Mesodermal cell (in vitro differentiated cells): ENCODE results near the gene SDCBP2.

Experiments used
- H3K27ac ChIP-seq: 2 replicates; pipeline ENCODE4 v1.7.0; 2013; ENCODE audit warnings: mild to moderate bottlenecking, low read depth, low read length, moderate library complexity; ENCODE audit not compliant: severe bottlenecking
- H3K36me3 ChIP-seq: 2 replicates; pipeline ENCODE4 v1.7.1; 2013; ENCODE audit warnings: mild to moderate bottlenecking, low read length, moderate library complexity; ENCODE audit not compliant: control insufficient read depth, insufficient read depth
- H3K4me1 ChIP-seq: one replicate; pipeline ENCODE4 v1.7.1; 2013; ENCODE audit warnings: mild to moderate bottlenecking, low read length; ENCODE audit not compliant: insufficient read depth, control insufficient read depth, poor library complexity, severe bottlenecking
- H3K4me3 ChIP-seq: 2 replicates; pipeline ENCODE4 v1.7.0; 2013; ENCODE audit warnings: low read length, control low read depth, mild to moderate bottlenecking; ENCODE audit not compliant: insufficient read depth, poor library complexity, severe bottlenecking; ENCODE audit errors: extremely low read depth
- H3K9me3 ChIP-seq: 2 replicates; pipeline ENCODE4 v1.7.1; 2013; ENCODE audit warnings: mild to moderate bottlenecking, low read length, moderate library complexity; ENCODE audit not compliant: control insufficient read depth
- WGBS, 2 experiments: methylation state at CpG; one replicate each; pipeline ENCODE4 v1.1.5; 2013; ENCODE audit warnings: missing lambda C conversion rate in 2 of 2; ENCODE audit not compliant: insufficient coverage in 2 of 2; 5-methylcytosine and 5-hydroxymethylcytosine counted together

The SDCBP2 gene

GRCh38 chr20:1371830-1372539, 43.0 kb upstream of the SDCBP2 start:
- H3K4me3 ChIP-seq: no peak overlapping the region
- H3K9me3 ChIP-seq: no peaks in the 10 kb centered on the region
- H3K36me3 ChIP-seq: peaks cover 85% of the 10 kb centered on the region
- WGBS, 2 experiments: 90 to 93% methylated on average over 2 of the region's 5 CpGs
- H3K27ac ChIP-seq: no peak overlapping the region
- H3K4me1 ChIP-seq: peaks cover 41% of the 10 kb centered on the region

- no peaks in the 10 kb centered on the region for H3K9me3 ChIP-seq
- no peak overlapping the region for H3K27ac ChIP-seq
- 92 to 100% methylated on average over 2 of the region's 3 CpGs for WGBS, 2 experiments
- H3K36me3 ChIP-seq: peaks cover 89% of the 10 kb centered on the region
- no peak overlapping the region for H3K4me3 ChIP-seq
- H3K4me1 ChIP-seq: peaks cover 36% of the 10 kb centered on the region
These were observed 42.4 kb upstream of the SDCBP2 start for GRCh38 chr20:1371202-1371782.

- H3K36me3 ChIP-seq: peaks cover 91% of the 10 kb centered on the region
- 100% methylated on average over 1 to 2 of the region's 2 CpGs for WGBS, 2 experiments
- peaks cover 29% of the 10 kb centered on the region for H3K4me1 ChIP-seq
- no peak overlapping the region for H3K4me3 ChIP-seq
- no peak overlapping the region for H3K27ac ChIP-seq
- H3K9me3 ChIP-seq: no peaks in the 10 kb centered on the region
These were observed 41.7 kb upstream of the SDCBP2 start for GRCh38 chr20:1370548-1371110.

- WGBS, 2 experiments: 100% methylated on average over 2 to 3 of the region's 3 CpGs
- Histone ChIP-seq H3K4me3 (no peak overlapping the region), H3K9me3 (no peaks in the 10 kb centered on the region), H3K27ac (no peak overlapping the region), H3K36me3 (peaks cover 90% of the 10 kb centered on the region), H3K4me1 (peaks cover 24% of the 10 kb centered on the region)
These were observed 41.0 kb upstream of the SDCBP2 start for GRCh38 chr20:1369970-1370369.

GRCh38 chr20:1368448-1369199, 39.7 kb upstream of the SDCBP2 start:
- H3K4me1 ChIP-seq: peaks cover 19% of the 10 kb centered on the region
- WGBS, 2 experiments: 100% methylated on average over 1 to 3 of the region's 7 CpGs
- H3K4me3 ChIP-seq: no peak overlapping the region
- H3K27ac ChIP-seq: no peak overlapping the region
- peaks cover 80% of the 10 kb centered on the region for H3K36me3 ChIP-seq
- H3K9me3 ChIP-seq: no peaks in the 10 kb centered on the region

GRCh38 chr20:1367479-1367878, 38.5 kb upstream of the SDCBP2 start:
- Histone ChIP-seq H3K4me3 (no peak overlapping the region), H3K9me3 (no peaks in the 10 kb centered on the region), H3K36me3 (peaks cover 73% of the 10 kb centered on the region), H3K4me1 (peaks cover 16% of the 10 kb centered on the region), H3K27ac (no peak overlapping the region)
- WGBS, 2 experiments: 90 to 100% methylated on average over 3 to 4 of the region's 4 CpGs

- Histone ChIP-seq H3K36me3 (peaks cover 65% of the 10 kb centered on the region), H3K4me3 (no peak overlapping the region), H3K9me3 (no peaks in the 10 kb centered on the region), H3K4me1 (peaks cover 7% of the 10 kb centered on the region), H3K27ac (no peak overlapping the region)
- 93 to 100% methylated on average over 2 of the region's 2 CpGs for WGBS, 2 experiments
These were observed 35.2 kb upstream of the SDCBP2 start for GRCh38 chr20:1364106-1364505.

- Histone ChIP-seq H3K36me3 (peaks cover 62% of the 10 kb centered on the region), H3K4me3 (no peak overlapping the region), H3K27ac (no peak overlapping the region), H3K9me3 (no peaks in the 10 kb centered on the region), H3K4me1 (peaks cover 4% of the 10 kb centered on the region)
- WGBS, 2 experiments: 87 to 90% methylated on average over 5 of the region's 5 CpGs
These were observed 34.6 kb upstream of the SDCBP2 start for GRCh38 chr20:1363522-1363921.

GRCh38 chr20:1362484-1362883, 33.5 kb upstream of the SDCBP2 start:
- Histone ChIP-seq H3K27ac (no peak overlapping the region), H3K36me3 (peaks cover 62% of the 10 kb centered on the region), H3K4me1 (no peaks in the 10 kb centered on the region), H3K9me3 (no peaks in the 10 kb centered on the region), H3K4me3 (no peak overlapping the region)
- WGBS, 2 experiments: 90 to 100% methylated on average over 2 of the region's 2 CpGs

GRCh38 chr20:1360094-1360846, 31.3 kb upstream of the SDCBP2 start:
- H3K36me3 ChIP-seq: peaks cover 51% of the 10 kb centered on the region
- H3K27ac ChIP-seq: no peak overlapping the region
- H3K9me3 ChIP-seq: no peaks in the 10 kb centered on the region
- 86% methylated on average over 5 of the region's 7 CpGs for WGBS, 2 experiments
- H3K4me3 ChIP-seq: no peak overlapping the region
- H3K4me1 ChIP-seq: no peaks in the 10 kb centered on the region
